ENCODE data around the gene GNB3. TPM values are rescaled to one million over a fixed set of nuclear protein-coding genes. Genes with fewer than 3 reads are reported as not detected.
A peak's percentile ranks its signal among the peaks of the same experiment; 100 is the strongest.

Gene GNB3
- total and polyA plus RNA-seq, 9 of the 15 experiments (the other 6 are each of a cell fraction or from before 2014, with no cell fraction given) = 1.4 to 5.8 (median 2.0) TPM

GRCh38 chr12:6851921-6852650 is 11.4 kb downstream of the GNB3 start, which contains the start of gene USP5 (continued):
- TF ChIP-seq ZNF143 (CRISPR knock-in tag; IDR thresholded peaks at IDR 0.05) (peak; percentile 100), MTA3 (IDR thresholded peaks at IDR 0.05; ENCODE audit: borderline replicate concordance) (no peak; the same call in 1 of the 2 replicates), USF1 (CRISPR knock-in tag; IDR thresholded peaks at IDR 0.05) (peak; percentile 88), ZNF263 (CRISPR knock-in tag; IDR thresholded peaks at IDR 0.05; ENCODE audit: borderline replicate concordance) (0 out of 2 replicates have a peak, but pooled peaks have one; percentile 8), MXI1 (IDR thresholded peaks at IDR 0.05; ENCODE audit: low read depth, low read length) (peak; percentile 17; the same call in 1 of the 2 replicates), L3MBTL2 (IDR thresholded peaks at IDR 0.05) (peak; percentile 62), NR1H2 (CRISPR knock-in tag; IDR thresholded peaks at IDR 0.05) (no peak), FOXJ3 (CRISPR knock-in tag; IDR thresholded peaks at IDR 0.05) (no peak), KLF1 (tag; IDR thresholded peaks at IDR 0.05) (peak; percentile 72), ARID3A (IDR thresholded peaks at IDR 0.05; ENCODE audit: borderline replicate concordance, low read depth, low read length) (no peak), YBX1 (IDR thresholded peaks at IDR 0.05) (no peak), RBBP5 (IDR thresholded peaks at IDR 0.05; ENCODE audit: borderline replicate concordance, insufficient read depth, low read length, poor library complexity, severe bottlenecking) (peak; percentile 68), ZNF695 (CRISPR knock-in tag; IDR thresholded peaks at IDR 0.05) (no peak), ZHX1 (conservative IDR thresholded peaks at IDR 0.05; ENCODE audit: low read length) (0 out of 2 replicates have a peak, but pooled peaks have one; percentile 60)
- TF ChIP-seq, protein P1, sequence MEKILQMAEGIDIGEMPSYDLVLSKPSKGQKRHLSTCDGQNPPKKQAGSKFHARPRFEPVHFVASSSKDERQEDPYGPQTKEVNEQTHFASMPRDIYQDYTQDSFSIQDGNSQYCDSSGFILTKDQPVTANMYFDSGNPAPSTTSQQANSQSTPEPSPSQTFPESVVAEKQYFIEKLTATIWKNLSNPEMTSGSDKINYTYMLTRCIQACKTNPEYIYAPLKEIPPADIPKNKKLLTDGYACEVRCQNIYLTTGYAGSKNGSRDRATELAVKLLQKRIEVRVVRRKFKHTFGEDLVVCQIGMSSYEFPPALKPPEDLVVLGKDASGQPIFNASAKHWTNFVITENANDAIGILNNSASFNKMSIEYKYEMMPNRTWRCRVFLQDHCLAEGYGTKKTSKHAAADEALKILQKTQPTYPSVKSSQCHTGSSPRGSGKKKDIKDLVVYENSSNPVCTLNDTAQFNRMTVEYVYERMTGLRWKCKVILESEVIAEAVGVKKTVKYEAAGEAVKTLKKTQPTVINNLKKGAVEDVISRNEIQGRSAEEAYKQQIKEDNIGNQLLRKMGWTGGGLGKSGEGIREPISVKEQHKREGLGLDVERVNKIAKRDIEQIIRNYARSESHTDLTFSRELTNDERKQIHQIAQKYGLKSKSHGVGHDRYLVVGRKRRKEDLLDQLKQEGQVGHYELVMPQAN (IDR thresholded peaks at IDR 0.05; ENCODE audit: borderline replicate concordance) = peak; percentile 83
- TF ChIP-seq, protein P2, sequence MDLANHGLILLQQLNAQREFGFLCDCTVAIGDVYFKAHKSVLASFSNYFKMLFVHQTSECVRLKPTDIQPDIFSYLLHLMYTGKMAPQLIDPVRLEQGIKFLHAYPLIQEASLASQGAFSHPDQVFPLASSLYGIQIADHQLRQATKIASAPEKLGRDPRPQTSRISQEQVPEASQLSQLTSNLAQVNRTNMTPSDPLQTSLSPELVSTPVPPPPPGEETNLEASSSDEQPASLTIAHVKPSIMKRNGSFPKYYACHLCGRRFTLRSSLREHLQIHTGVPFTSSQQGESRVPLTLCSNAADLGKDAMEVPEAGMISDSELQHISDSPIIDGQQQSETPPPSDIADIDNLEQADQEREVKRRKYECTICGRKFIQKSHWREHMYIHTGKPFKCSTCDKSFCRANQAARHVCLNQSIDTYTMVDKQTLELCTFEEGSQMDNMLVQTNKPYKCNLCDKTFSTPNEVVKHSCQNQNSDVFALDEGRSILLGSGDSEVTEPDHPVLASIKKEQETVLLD (IDR thresholded peaks at IDR 0.05) = no peak
- TF ChIP-seq, protein P3, sequence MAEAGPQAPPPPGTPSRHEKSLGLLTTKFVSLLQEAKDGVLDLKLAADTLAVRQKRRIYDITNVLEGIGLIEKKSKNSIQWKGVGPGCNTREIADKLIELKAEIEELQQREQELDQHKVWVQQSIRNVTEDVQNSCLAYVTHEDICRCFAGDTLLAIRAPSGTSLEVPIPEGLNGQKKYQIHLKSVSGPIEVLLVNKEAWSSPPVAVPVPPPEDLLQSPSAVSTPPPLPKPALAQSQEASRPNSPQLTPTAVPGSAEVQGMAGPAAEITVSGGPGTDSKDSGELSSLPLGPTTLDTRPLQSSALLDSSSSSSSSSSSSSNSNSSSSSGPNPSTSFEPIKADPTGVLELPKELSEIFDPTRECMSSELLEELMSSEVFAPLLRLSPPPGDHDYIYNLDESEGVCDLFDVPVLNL (CRISPR knock-in tag; IDR thresholded peaks at IDR 0.05; ENCODE audit: low read depth) = 0 out of 2 replicates have a peak, but pooled peaks have one; percentile 51

Measured in K562 (cell line).